AG08396 (cell line): ENCODE results near the gene NDE1.
A peak's percentile ranks its signal among the peaks of the same experiment; 100 is the strongest.

Experiments used
- DNase-seq: peaks from one replicate; pipeline ENCODE4 v3.0.0; 2012; ENCODE audit warnings: low spot score, mixed read lengths

The NDE1 gene

GRCh38 chr16:15739464-15739863, 89.4 kb downstream of the NDE1 start:
- no peak for DNase-seq

- DNase-seq: no peak
These were observed 89.9 kb downstream of the NDE1 start for GRCh38 chr16:15739950-15740349.

GRCh38 chr16:15741207-15741871, 91.3 kb downstream of the NDE1 start:
- no peak for DNase-seq

GRCh38 chr16:15742716-15743115, 92.7 kb downstream of the NDE1 start:
- no peak for DNase-seq

DNA sequence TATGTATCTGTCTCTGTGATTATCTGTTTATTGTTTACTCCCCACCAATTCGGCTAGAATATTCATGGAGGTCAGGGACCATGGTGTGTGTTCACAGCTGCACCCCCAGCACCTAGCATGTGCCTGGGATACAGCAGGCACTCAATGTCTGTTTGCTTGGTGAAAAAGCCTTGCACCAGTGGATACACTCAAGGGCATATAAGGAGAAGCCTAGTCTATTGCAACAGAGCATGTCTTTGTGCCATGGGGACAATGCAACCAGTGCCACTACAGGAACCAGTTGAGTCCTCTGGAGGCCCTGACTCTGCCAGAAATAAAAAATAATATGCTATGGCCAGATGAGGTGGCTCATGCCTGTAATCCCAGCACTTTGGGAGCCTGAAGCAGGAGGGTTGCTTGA, 93.6 kb downstream of the NDE1 start:
- no peak for DNase-seq

DNA sequence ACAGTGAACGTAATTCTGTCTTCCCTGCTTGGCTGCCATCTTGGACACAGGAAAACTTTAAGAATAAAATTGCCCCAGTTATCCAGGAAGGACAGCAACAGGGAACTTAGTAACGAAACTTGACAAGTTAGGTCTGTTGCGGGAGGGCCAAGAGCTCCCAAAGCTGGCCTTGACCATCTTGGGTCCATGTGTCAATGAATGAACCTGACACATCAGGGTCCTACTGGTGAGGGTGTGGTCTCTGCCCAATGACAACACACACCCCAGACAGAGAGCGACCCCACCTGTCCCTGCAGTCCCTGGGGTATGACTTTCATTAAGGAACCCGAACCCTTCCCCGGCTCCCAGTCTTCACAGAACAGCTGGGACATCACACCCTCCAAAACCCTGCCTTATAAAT, 96.3 kb downstream of the NDE1 start:
- DNase-seq: no peak

- DNase-seq: no peak
These were observed 97.9 kb downstream of the NDE1 start for GRCh38 chr16:15747937-15748336.

DNA sequence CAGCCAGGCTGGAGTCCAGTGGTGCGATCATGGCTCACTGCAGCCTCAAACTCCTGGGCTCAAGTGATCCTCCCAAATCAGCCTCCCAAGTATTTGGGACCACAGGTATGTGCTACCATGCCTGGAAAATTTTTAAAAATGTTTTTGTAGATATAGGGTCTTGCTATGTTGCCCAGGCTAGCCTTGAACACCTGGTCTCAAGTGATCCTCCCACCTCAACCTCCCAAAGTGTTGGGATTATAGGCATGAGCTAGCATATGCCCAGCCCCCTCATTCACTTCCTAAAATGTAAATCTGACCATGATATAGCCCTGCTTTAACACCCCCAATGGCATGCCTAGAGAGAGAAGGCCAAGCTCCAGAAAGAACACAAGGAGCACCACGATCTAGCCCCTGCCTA, 98.6 kb downstream of the NDE1 start:
- no peak for DNase-seq

DNA sequence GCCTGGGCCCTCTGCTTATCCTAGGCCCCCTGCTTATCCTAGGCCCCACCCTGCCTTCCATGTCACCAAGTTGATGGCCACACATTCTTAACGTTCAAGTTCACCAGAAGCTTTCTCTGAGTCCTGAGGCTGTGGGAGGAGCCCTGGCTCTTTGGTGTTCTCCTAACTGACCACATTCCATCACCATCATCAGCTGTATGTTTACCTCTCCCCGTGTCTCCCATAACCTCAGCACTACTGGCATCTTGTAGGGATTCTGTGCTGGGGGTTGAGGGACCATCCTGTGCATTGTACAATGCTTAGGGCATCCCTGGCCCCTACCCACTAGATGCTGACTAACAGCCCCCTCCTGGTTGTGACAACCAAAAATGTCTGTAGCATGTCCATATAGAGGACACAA, 99.3 kb downstream of the NDE1 start:
- peak; percentile 24 for DNase-seq

- DNase-seq: no peak
These were observed 99.9 kb downstream of the NDE1 start for GRCh38 chr16:15749985-15750384.

DNA sequence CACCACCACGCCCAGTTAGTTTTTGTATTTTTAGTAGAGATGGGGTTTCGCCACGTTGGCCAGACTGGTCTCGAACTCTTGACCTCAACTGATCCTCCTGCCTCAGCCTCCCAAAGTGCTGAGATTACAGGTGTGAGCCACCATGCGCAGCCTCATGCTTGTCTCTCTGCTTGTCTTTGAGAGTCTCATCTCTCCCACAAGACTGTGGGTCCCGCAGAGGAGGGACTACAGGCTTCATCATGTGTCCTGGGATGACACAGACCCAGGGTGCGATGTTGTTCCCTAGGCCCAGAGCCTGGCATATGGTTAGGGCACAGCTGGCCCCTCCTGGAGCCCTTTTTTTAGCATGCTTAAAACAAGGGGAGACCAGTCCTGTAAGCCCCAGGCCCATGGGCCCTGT, 101.9 kb downstream of the NDE1 start:
- DNase-seq: no peak

DNA sequence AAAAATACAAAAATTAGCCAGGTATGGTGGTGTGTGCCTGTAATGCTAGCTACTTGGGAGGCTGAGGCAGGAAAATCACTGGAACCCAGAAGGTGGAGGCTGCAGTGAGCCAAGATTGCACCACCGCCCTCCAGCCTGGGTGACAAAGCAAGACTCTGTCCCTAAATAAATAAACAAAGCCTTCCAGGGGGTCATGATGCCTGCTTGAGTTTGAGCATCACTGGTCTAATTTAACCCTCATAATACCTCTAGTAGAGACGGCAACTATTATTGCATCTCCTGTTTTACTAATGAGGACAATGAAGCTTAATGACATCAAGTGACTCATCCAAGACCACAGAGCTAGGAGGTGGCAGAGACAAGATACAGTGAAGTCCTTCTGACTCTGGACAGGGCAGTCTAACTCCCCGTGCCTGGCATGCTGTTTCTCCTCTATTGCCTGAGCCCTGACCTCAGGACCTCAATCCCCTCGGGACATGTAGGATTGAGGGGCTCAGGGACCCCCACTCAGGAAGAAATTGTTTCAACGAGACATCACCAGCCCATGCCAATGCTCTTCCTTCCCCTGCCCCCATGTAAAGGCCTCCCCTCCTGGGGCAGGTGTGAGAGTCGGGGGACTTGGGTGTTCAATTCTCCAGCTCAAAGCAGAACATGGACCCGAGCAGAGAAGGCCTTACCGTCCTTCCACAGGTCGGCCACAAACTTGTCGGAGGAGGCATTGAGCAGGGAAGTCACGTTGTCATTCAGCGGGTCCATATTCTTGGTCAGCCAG, 102.9 kb downstream of the NDE1 start:
- no peak for DNase-seq

DNA sequence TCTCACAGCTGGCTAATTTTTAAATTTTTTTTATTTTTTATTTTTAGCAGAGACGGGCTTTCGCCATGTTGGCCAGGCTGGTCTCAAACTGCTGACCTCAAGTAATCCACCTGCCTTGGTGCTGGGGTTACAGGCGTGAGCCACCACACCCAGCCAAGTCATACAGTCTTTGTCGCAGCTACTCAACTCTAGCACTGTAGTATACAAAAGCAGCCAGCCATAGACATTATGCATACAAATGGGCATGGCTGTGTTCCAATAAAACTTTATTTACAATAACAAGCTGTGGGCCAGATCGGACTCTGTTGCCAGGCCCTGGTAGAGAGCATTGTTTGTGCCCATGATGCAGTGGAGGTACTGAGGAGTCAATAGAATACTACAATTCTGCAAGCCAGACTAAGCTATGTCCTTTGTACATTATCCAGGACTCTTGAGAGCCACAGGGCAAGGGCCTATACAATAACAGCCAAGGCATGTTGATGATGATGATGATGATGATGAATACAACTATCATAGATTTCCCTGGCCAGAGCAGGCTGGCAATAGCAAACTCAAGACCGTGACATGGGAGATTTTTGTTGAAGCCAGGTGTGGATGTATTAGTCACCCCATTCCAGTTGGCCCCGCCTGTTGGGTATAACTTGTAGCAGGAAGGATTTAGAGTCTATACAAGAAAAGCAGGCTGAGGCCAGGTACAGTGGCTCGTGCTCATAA, 104.9 kb downstream of the NDE1 start:
- DNase-seq: no peak

DNA sequence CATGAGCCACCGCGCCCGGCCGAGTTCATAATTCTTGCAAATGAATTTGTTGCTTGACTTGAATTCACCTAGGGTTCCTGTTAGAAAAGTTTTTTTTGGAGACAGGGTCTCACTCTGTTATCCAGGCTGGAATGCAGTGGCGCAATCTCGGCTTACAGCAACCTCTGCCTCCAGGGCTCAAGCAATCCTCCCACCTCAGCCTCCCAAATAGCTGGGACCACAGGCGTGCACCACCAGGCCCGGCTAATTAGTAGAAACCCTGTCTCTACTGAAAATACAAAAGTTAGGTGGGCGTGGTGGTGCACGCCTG, 107.0 kb downstream of the NDE1 start:
- no peak for DNase-seq

GRCh38 chr16:15757630-15758251, 107.7 kb downstream of the NDE1 start:
- no peak for DNase-seq

DNA sequence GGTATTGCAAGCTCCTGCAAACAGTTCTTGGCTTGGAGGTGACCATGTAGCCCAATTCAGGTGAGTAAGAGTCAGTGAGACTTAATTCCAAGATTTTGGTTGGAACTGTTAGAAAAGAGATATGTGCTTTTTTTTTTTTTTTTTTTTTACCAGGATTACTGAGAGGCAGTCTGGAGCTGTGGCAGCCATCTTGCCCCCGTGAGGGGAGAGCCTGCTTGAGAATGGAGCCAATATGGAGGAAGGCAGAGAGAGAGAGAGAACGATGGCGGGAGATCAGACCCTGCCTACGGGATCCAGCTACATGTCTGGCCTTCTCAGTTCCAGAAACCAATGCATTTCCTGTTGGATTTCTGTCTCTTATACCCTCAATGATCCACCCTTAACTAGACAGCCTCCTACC, 109.0 kb downstream of the NDE1 start:
- DNase-seq: no peak

DNA sequence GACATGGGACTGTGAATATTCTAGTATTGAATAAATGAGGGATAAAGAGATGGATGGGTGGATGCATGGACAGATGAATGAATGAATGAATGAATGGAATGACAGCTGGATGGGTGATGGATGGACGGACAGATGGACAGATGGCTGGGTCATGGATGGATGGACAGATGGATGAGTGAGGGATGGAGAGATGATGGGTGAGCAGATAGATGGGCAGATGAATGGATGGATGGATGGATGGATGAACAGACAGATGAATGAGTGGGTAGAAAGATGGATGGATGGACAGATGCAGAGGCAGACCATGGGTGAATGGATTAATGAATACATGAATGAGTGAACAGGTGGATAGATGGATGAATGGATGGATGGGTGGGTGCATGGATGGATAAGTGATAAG, 110.1 kb downstream of the NDE1 start:
- no peak for DNase-seq

DNA sequence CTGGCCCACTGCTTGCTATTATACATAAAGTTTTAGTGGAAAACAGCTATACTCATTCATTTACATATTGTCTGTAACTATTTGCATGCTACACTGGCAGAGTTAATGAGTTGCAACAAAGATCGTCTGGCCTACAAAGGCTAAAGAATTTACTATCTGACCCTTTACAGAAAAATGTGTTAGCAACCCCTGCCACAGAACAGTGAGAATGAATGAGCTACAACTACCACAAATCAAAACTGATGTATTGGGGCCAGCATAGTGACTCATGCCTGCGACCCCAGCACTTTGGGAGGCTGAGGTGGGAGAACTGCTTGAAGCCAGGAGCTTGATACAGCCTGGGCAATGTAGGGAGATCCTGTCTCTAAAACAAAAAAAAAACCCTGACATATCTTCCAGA, 114.1 kb downstream of the NDE1 start:
- no peak for DNase-seq

DNA sequence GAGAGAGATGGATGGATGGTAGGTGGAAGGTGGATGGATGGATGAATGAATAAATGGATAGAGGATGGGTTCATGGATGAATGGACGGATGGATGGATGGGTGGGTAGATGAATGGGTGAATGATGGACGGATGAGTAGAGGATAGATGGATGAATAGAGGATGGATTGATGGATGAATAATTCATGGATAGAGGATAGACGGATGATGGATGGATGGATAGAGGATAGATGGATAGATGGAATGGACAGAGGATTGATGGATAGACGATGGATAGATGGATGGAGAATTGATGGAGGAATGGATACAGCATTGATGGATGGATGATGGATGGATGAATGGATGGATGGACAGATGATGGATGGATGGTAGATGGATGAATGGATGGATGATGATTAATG, 115.1 kb downstream of the NDE1 start:
- DNase-seq: no peak

- peak; percentile 48 for DNase-seq
These were observed 115.8 kb downstream of the NDE1 start for GRCh38 chr16:15765880-15766279.

DNA sequence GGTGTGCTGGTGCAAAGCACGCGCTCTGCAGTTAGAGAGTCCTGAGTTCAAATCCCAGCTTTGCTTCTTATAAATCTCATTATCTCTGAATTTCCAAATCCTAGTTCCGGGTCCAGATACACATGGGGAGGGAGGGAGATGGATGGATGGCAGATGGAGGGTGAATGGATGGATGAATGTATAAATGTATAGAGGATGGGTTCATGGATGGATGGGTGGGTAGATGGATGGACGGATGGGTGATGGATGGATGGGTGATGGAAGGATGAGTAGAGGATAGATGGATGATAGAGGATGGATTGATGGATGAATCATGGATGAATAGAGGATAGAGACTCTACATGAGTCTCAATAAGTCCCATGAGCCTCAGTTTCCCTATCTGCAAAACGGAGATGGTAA, 116.9 kb downstream of the NDE1 start:
- DNase-seq: no peak

DNA sequence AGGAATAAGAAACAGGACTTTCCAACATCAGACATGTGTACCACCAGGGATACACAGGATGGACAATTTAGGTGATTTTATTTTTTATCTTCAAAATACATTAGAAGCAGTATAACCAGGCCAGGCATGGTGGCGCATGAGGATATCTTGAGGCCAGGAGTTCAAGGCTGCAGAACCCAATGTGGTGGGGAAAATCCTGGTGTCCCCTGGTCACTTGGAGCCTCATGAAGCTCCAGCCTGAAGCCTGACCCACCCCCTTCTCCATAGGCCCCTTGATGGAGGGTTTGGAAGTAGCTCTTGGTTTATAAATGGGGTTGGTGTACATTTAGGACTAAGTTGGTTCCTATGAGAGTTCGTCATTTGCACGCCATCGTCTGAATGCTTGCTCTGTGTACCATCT, 118.2 kb downstream of the NDE1 start:
- no peak for DNase-seq

- no peak for DNase-seq
These were observed 119.2 kb downstream of the NDE1 start for GRCh38 chr16:15769239-15769638.
